Brain pericyte (primary cell): ENCODE data around the gene SLC8A2.

Source experiments
- DNase-seq: peaks from one replicate; pipeline ENCODE4 v3.0.0-alpha.2; 2012; ENCODE audit warnings: low read depth, low spot score

The SLC8A2 gene

GRCh38 chr19:47430041-47430802 lies 41.5 kb downstream of the SLC8A2 start:
- no peak for DNase-seq

GRCh38 chr19:47429140-47429793 lies 42.4 kb downstream of the SLC8A2 start:
- DNase-seq = no peak

GRCh38 chr19:47428177-47428894 lies 43.4 kb downstream of the SLC8A2 start:
- DNase-seq = peak; percentile 78

GRCh38 chr19:47427241-47428176 lies 44.2 kb downstream of the SLC8A2 start:
- DNase-seq = no peak

GRCh38 chr19:47423203-47423882 lies 48.4 kb downstream of the SLC8A2 start:
- no peak for DNase-seq

- no peak for DNase-seq
Measured at GRCh38 chr19:47422417-47423163, 49.1 kb downstream of the SLC8A2 start.

- no peak for DNase-seq
Measured at GRCh38 chr19:47421844-47422395, 49.8 kb downstream of the SLC8A2 start.

- no peak for DNase-seq
Measured at GRCh38 chr19:47421244-47421786, 50.4 kb downstream of the SLC8A2 start.

- DNase-seq = no peak
Measured at GRCh38 chr19:47419789-47420188, 51.9 kb downstream of the SLC8A2 start.

- DNase-seq = no peak
Measured at GRCh38 chr19:47419030-47419783, 52.5 kb downstream of the SLC8A2 start, which contains the start of gene MEIS3. TSS of gene MEIS3 (minus strand) at chr19:47419527. CDS start at chr19:47419081, 446 bp downstream.

- DNase-seq = no peak
Measured at GRCh38 chr19:47418692-47419029, 53.0 kb downstream of the SLC8A2 start.

- no peak for DNase-seq
Measured at GRCh38 chr19:47417746-47418691, 53.7 kb downstream of the SLC8A2 start.

- no peak for DNase-seq
Measured at GRCh38 chr19:47417107-47417745, 54.5 kb downstream of the SLC8A2 start.

GRCh38 chr19:47416643-47416985 lies 55.1 kb downstream of the SLC8A2 start:
- DNase-seq = no peak

- no peak for DNase-seq
Measured at GRCh38 chr19:47415953-47416642, 55.6 kb downstream of the SLC8A2 start.

- no peak for DNase-seq
Measured at GRCh38 chr19:47414469-47414868, 57.2 kb downstream of the SLC8A2 start.

- DNase-seq = no peak
Measured at GRCh38 chr19:47413941-47414340, 57.8 kb downstream of the SLC8A2 start.
